Small intestine (tissue), 7 donors: ENCODE data around the gene MLH3. TPM values are rescaled to one million over a fixed set of nuclear protein-coding genes. Genes with fewer than 3 reads are reported as not detected.
A peak's percentile ranks its signal among the peaks of the same experiment; 100 is the strongest.

Source experiments
- DNase-seq, 2 donors: peaks; one replicate each; pipeline versions ENCODE4 v3.0.0 to v3.0.0-alpha.2; 2013
- FAIRE-seq: peaks from 2 replicates; lab custom pipeline; 2012; peaks lifted over from hg19 to GRCh38; lab: Jason Lieb, UNC
- H3K27ac ChIP-seq, 3 donors: one replicate each; pipeline ENCODE4 v1.5.1; 2013; ENCODE audit warnings: low read length in 2 of 3, mild to moderate bottlenecking in 2 of 3, control low read depth in 1 of 3, inconsistent platforms in 1 of 3, low read depth in 1 of 3, moderate library complexity in 1 of 3
- H3K27me3 ChIP-seq, 3 donors: one replicate each; pipeline ENCODE4 v1.6.1; 2013; ENCODE audit warnings: low read length in 3 of 3, inconsistent platforms in 1 of 3; ENCODE audit not compliant: control insufficient read depth in 3 of 3, insufficient read depth in 3 of 3
- H3K36me3 ChIP-seq, 3 donors: one replicate each; pipeline ENCODE4 v1.6.1; 2013; ENCODE audit warnings: low read length in 3 of 3, inconsistent platforms in 1 of 3, low read depth in 1 of 3, mild to moderate bottlenecking in 1 of 3, moderate library complexity in 1 of 3; ENCODE audit not compliant: control insufficient read depth in 3 of 3, insufficient read depth in 2 of 3
- H3K4me1 ChIP-seq, 3 donors: one replicate each; pipeline ENCODE4 v1.6.1; 2013; ENCODE audit warnings: low read length in 2 of 3, inconsistent platforms in 1 of 3, low read depth in 1 of 3, mild to moderate bottlenecking in 1 of 3, moderate library complexity in 1 of 3; ENCODE audit not compliant: control insufficient read depth in 3 of 3, insufficient read depth in 2 of 3
- H3K4me3 ChIP-seq, 3 donors: one replicate each; pipeline ENCODE4 v1.5.1; 2013; ENCODE audit warnings: low read length in 3 of 3, control low read depth in 1 of 3, inconsistent platforms in 1 of 3, low read depth in 1 of 3, mild to moderate bottlenecking in 1 of 3, moderate library complexity in 1 of 3
- H3K9me3 ChIP-seq, 2 donors: one replicate each; pipeline ENCODE4 v1.6.1; 2013; ENCODE audit warnings: low read depth in 1 of 2, low read length in 1 of 2; ENCODE audit not compliant: control insufficient read depth in 2 of 2, insufficient read depth in 1 of 2
- WGBS, 3 donors: extraction: QIAGEN DNeasy Blood & Tissue Kit; methylation state at CpG; one replicate each; pipeline ENCODE4 v1.1.7; 2013; 5-methylcytosine and 5-hydroxymethylcytosine counted together
- polyA plus RNA-seq, 4 donors: library from polyadenylated mRNA; stranded (reverse) in 3 of 4; unstranded in 1 of 4; fragments of 200-250 nt in 3 of 4; fragments of 120-200 nt in 1 of 4; gene quantifications; one replicate each; pipeline versions ENCODE4 v1.2.1 to v1.2.3, GENCODE V29; 2013
- donor health status: healthy with polysubstance abuse.
- donor health status: control.
- donor health status: control.
- donor health status: Bipolar disorder and iron deficiency.
- donor health status: healthy.

The MLH3 gene
- polyA plus RNA-seq, 4 donors = 13.9 to 23.7 (median 17.6) TPM

DNA sequence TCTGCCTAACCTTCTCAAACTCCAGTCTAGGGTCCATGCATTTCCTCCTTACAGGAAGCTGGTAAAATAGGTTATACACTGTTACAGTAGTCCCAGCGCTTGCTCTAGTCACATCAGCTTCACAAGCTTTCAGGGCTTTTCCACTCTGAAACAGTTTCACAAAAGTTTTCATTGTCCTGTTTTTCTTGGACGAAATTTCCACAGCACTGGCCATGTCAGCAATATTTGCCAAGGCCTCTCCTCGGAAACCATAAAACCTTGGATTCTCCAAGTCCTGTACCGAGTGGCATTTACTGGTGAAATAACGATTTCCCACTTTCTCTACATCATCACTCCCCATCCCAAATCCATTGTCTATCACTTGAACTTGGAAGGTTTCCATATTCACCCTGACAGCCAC lies 2.1 kb downstream of the MLH3 start:
- H3K4me1 ChIP-seq = peaks cover 2 to 11% (median 10%) of the 10 kb centered on the region in 3 donors
- DNase-seq (no peak), FAIRE-seq (no peak)
- no peaks in the 10 kb centered on the region for H3K9me3 ChIP-seq
- H3K4me3 ChIP-seq = no peak overlapping the region
- H3K27ac ChIP-seq = peak overlapping the region in 1 of 3 donors; percentile 78
- H3K36me3 ChIP-seq = no peaks in the 10 kb centered on the region
- H3K27me3 ChIP-seq = no peaks in the 10 kb centered on the region
- 84 to 95% (median 95%) methylated on average over 5 of the region's 5 CpGs for WGBS, 3 donors

DNA sequence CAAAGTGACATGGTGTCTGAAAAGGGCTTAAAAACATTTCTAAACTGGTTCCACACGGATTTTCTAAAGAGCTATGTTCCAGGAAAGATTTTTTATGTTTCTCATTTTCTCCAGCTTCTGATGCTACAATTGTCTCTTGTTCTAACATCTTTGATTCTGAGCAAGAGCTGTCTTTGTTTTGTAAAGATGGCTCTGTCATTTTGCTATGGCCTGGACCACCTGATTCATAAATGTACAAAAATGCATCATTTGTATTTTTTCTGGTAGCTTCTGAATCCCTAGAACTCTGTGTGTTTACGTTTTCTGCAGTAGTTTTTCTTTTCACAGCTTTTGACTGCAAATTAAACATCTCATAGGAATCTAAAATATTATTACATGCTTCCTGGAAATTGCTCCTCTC lies 3.2 kb downstream of the MLH3 start:
- Histone ChIP-seq H3K27me3 (no peaks in the 10 kb centered on the region), H3K27ac (no peak overlapping the region), H3K36me3 (no peaks in the 10 kb centered on the region), H3K9me3 (no peaks in the 10 kb centered on the region), H3K4me1 (peaks cover 2 to 11% (median 10%) of the 10 kb centered on the region in 3 donors), H3K4me3 (no peak overlapping the region)
- DNase-seq = no peak
- WGBS, 3 donors = 83 to 87% (median 84%) methylated on average over 2 of the region's 2 CpGs
- FAIRE-seq = no peak

- no peaks in the 10 kb centered on the region for H3K27me3 ChIP-seq
- H3K36me3 ChIP-seq = no peaks in the 10 kb centered on the region
- DNase-seq (no peak), FAIRE-seq (no peak)
- no peaks in the 10 kb centered on the region for H3K9me3 ChIP-seq
- H3K27ac ChIP-seq = peak overlapping the region in 1 of 3 donors; percentile 26
- H3K4me3 ChIP-seq = no peak overlapping the region
- 92 to 99% (median 94%) methylated on average over 4 of the region's 4 CpGs for WGBS, 3 donors
- H3K4me1 ChIP-seq = peaks cover 2 to 13% (median 10%) of the 10 kb centered on the region in 3 donors
Measured at GRCh38 chr14:75047506-75047905, 3.8 kb downstream of the MLH3 start.

GRCh38 chr14:75046899-75047298 lies 4.4 kb downstream of the MLH3 start:
- H3K27ac ChIP-seq = peak overlapping the region in 2 of 3 donors; percentile 12 to 26
- peaks cover 4 to 17% (median 13%) of the 10 kb centered on the region in 3 donors for H3K4me1 ChIP-seq
- no peaks in the 10 kb centered on the region for H3K36me3 ChIP-seq
- no peaks in the 10 kb centered on the region for H3K27me3 ChIP-seq
- DNase-seq (peak in 1 of 2 donors; percentile 73), FAIRE-seq (no peak)
- no peaks in the 10 kb centered on the region for H3K9me3 ChIP-seq
- H3K4me3 ChIP-seq = no peak overlapping the region
- WGBS, 3 donors = 45 to 75% (median 48%) methylated on average over 3 of the region's 3 CpGs

GRCh38 chr14:75046275-75046674 lies 5.0 kb downstream of the MLH3 start:
- H3K36me3 ChIP-seq = peaks cover 0 to under 1% (median 0%) of the 10 kb centered on the region in 3 donors
- FAIRE-seq = no peak
- 89 to 97% (median 93%) methylated on average over 5 of the region's 5 CpGs for WGBS, 3 donors
- no peak overlapping the region for H3K4me3 ChIP-seq
- no peaks in the 10 kb centered on the region for H3K9me3 ChIP-seq
- H3K27ac ChIP-seq = no peak overlapping the region
- no peak for DNase-seq
- no peaks in the 10 kb centered on the region for H3K27me3 ChIP-seq
- H3K4me1 ChIP-seq = peaks cover 4 to 20% (median 14%) of the 10 kb centered on the region in 3 donors

- 68 to 76% (median 75%) methylated on average over 8 of the region's 8 CpGs for WGBS, 3 donors
- Histone ChIP-seq H3K4me3 (no peak overlapping the region), H3K27ac (no peak overlapping the region), H3K9me3 (no peaks in the 10 kb centered on the region), H3K27me3 (no peaks in the 10 kb centered on the region), H3K36me3 (peaks cover 0 to 4% (median 0%) of the 10 kb centered on the region in 3 donors), H3K4me1 (peaks cover 4 to 12% (median 11%) of the 10 kb centered on the region in 3 donors)
- FAIRE-seq (no peak), DNase-seq (no peak)
Measured at GRCh38 chr14:75044752-75045151, 6.5 kb downstream of the MLH3 start.

GRCh38 chr14:75044322-75044721 lies 6.9 kb downstream of the MLH3 start:
- no peak for FAIRE-seq

DNA sequence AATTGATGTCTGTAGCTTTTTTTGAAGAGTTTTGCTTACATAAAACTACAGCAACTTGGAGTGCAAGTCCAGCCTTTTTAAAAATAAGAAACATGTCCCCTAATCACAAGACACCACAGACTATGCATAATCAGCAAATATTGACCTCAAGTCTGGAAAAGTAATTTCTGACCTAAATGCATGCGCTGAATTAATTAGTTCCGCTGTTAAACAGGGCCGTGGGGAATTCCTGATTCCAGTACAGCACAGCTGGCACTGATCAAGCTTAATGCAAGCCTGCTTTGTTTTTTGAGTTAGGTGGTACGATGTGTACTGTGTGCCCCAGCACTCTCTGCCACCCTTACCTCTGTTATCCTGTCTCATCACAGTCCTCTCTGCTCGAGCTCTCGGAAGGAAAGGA lies 9.2 kb downstream of the MLH3 start:
- Histone ChIP-seq H3K27ac (peak overlapping the region; percentile 9 to 34 (median 15)), H3K9me3 (no peaks in the 10 kb centered on the region), H3K36me3 (peaks cover 0 to 14% (median under 1%) of the 10 kb centered on the region in 3 donors), H3K4me1 (peaks cover 4 to 12% (median 8%) of the 10 kb centered on the region in 3 donors), H3K4me3 (no peak overlapping the region), H3K27me3 (no peaks in the 10 kb centered on the region)
- FAIRE-seq = no peak
- no peak for DNase-seq
- WGBS, 3 donors = 13 to 42% (median 36%) methylated on average over 6 of the region's 6 CpGs

More at GRCh38 chr14:75044322-75044721, 6.9 kb downstream of the MLH3 start:
- Histone ChIP-seq H3K9me3 (no peaks in the 10 kb centered on the region), H3K27me3 (no peaks in the 10 kb centered on the region), H3K27ac (no peak overlapping the region), H3K36me3 (peaks cover 0 to 4% (median 0%) of the 10 kb centered on the region in 3 donors), H3K4me3 (no peak overlapping the region), H3K4me1 (peaks cover 4 to 12% (median 11%) of the 10 kb centered on the region in 3 donors)
- WGBS, 3 donors = 8 to 25% (median 13%) methylated on average over 2 of the region's 2 CpGs
- DNase-seq = no peak

DNA sequence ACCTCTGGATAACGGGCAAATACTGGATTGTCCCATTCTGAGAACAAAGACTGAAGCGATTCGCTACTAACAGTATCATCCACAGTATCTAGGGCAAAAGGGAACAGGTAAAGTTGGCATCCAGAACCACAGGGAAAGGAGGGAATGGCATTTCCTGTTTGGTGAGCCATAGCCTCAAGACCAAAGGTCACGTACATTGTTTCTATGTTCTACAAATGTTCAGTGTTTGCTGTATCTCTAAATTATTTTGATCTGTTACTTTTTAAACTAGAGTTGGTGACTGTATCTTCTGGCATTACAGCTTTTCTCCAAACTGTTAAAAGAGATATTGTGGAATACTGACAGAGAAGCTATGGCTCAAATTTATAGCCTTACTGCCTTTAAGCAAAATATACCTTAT lies 9.7 kb downstream of the MLH3 start:
- peak; percentile 65 to 89 for DNase-seq

More for the DNA sequence above, 9.7 kb downstream of the MLH3 start:
- H3K4me3 ChIP-seq = no peak overlapping the region
- no peaks in the 10 kb centered on the region for H3K27me3 ChIP-seq
- H3K9me3 ChIP-seq = no peaks in the 10 kb centered on the region
- H3K27ac ChIP-seq = peak overlapping the region; percentile 9 to 65 (median 53)
- H3K4me1 ChIP-seq = peaks cover 4 to 12% (median 8%) of the 10 kb centered on the region in 3 donors
- 24 to 64% (median 45%) methylated on average over 4 of the region's 4 CpGs for WGBS, 3 donors
- no peak for FAIRE-seq
- H3K36me3 ChIP-seq = peaks cover 0 to 14% (median 2%) of the 10 kb centered on the region in 3 donors
